GM18858 (cell line): ENCODE measurements around the gene MUC20.

Experiments
- ATAC-seq: cut with Tn5 transposase; IDR thresholded peaks from one replicate; pipeline ENCODE4 v1.9.1; 2021; ENCODE audit not compliant: unreplicated experiment

The MUC20 gene

DNA sequence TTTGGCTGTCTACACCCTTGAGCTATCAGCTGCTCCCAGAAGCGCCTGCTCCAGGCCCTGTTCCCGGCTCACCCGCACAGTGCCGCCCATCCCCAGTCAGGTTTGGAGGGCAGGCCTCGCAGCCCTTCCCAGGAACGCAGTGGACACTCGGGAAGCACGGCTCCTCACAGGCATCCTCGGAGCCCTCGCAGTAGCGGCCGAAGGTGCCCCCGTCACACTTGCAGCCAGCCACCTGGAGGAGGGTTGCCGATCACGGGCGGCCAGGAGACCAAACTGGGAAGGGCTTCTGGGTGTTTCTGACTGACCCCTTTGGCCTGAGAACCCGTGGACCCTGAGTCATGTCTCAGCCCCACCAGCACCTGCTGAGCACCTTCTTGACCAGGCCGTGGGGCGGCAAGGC, 33.4 kb downstream of the MUC20 start:
- no peak for ATAC-seq

DNA sequence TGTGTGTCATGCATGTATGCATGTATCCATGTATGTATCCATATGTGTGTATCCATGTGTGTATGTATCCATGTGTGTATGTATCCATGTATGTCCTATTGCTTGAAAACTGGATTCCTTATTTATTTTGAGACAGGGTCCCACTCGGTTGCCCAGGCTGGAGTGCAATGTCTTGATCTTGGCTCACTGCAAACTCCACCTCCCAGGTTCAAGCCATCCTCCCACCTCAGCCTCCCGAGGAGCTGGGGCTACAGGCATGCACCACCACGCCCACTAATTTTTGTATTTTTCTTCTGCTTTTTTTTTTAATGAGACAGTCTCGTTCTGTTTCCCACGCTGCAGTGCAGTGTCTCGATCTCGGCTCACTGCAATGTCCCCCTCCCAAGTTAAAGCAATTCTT, 34.1 kb downstream of the MUC20 start:
- no peak for ATAC-seq

DNA sequence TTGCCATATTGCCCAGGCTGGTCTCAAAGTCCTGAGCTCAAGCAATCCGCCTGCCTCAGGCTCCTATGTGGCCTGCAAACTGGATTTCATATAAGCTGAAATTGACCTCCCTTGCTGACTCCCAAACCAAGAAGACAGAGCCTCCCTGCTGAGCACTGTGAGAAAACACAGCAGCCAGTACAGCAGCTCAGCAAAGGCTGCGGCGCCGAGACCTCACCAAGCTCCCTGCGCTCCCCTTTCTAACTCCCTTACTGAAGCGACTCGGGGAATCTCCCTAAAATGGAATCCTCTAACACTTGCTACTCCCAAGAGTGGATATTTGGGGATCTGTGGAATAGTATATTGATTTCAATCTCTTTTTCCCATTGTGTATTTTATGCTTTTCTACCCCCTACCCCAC, 34.6 kb downstream of the MUC20 start:
- no peak for ATAC-seq

DNA sequence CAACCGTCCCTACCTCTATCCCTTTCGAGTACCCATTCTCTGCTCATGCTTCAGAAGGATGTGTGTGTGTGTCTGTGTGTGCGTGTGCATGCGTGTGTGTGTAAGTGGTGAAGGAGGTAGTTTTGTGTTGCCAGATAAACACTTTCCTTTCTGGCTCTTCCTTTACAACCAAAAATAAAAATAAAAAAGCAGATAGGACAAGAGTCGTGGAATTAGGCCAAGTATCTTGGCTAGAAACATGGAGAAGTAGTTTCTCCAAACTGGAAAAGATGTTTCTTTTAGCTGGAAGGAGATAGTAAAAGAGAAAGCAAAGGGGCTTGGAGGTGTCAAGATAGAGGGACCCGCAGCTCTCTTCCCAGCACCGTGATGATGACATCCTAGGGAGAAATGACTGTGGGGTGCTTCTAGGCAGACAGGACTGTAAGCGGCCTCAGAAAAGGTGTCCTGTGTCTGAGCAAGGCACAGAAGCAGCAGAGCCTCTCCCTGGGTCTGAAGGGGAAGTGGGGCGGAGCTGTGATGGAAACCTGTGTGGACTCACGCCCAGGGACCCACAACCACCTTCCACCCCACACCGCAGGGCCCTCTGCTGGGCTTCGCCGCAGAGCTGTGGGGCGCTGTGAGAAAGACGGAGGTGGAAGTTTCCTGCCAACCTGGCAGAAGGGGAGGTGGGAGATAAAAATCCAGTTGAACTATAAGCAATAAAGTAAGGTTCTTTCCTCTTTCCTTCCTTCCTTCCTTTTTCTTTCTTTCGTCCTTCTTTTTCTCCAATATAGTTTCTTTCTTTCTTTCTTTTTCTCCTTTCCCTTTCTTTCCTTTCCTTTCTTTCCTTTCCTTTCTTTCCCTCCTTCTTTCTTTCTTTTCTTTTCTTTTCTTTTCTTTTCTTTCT, 35.3 kb downstream of the MUC20 start:
- ATAC-seq = no peak

DNA sequence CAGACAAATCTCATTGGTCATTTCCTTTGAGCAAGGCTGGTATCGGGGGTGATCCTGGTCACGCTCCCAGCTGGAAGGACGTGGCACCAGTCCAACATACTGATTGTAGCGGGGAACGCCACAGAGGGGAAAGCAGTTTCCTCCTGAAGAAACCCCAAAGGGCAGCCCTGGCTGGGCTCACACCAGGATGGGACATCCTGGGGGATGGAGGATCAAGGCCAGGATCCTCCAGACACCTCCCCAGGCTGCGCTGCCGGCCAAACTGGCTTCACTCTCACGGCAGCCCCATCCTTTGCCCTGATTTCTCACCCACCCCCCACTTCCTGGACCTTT, 36.6 kb downstream of the MUC20 start:
- no peak for ATAC-seq

DNA sequence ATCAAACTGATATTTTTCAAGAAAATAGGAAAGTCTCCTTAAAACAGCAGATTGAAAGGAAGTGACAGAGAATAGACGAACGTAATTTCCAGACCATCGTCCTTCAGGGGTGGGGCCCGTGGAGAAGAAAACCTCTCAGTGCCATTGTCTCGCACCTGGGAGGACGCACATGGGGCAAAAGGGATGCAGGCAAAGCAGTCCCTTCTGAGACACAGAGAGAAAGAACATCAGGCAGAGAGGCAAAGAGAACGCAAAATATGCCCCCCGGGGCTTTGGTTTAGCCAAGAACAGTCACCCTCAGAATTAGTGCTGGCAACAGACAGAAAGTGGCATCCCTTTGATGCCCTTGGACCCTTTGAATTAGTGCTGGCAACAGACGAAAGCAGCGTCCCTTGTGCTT, 37.0 kb downstream of the MUC20 start:
- no peak for ATAC-seq

DNA sequence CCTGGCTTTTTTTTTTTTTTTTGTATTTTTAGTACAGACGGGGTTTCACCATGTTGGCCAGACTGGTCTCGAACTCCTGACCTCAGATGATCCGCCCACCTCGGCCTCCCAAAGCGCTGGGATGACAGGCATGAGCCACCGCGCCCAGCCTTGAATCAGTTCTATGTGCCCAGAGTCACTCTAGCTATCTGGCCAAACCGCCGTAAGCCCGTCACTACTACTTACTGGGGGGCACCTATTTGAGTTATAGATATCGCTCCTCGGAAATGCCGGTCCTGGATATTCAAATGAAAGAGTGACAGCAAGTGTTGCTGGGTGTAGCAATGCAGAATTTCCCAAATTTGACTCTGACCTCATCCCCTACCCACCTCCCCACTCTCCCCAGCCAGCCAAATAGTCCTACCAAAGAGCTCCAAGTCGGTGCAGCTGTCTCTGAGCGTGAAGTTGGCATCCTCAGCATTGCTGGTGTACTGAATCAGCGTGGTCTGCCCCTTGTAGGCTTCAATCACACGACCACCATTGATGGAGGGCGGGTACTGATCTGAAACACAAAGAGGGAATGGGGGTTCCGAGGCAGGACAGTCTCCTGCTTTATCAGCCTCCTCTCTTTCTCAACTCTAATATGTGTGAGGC, 38.1 kb downstream of the MUC20 start:
- ATAC-seq = no peak

DNA sequence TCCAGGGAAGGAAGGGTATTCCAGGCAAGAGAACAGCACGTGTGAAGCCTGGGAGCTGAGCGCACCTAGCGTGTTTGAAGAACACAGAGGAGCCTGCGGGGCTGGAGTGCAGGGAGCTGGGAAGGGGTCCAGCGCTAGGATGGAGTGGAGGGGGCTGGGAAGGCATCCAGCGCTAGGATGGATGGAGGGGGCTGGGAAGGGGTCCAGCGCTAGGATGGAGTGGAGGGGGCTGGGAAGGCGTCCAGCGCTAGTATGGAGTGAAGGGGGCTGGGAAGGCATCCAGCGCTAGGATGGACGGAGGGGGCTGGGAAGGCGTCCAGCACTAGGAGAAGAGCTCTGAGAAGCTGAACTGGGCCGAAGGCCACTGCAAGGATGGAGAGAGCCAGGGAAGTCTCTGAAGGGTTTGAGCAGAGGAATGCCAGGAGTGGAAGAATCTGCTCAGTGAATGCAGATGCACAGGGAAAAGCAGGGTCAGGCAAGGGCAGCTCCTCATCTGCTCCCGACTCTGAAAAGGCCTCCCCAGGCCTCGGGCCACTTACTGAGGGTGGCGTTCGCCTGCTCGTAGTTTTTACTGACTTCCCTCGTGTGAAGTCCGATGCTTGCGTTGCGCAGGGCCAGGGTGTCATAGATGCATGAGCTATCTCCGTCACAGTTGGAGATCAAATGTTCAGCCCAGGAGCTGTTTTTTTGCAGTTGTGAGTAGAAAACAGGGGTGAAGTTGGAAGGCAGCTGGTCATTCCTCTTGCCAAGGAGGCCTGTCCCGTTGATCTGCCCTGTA, 39.8 kb downstream of the MUC20 start:
- ATAC-seq = no peak

DNA sequence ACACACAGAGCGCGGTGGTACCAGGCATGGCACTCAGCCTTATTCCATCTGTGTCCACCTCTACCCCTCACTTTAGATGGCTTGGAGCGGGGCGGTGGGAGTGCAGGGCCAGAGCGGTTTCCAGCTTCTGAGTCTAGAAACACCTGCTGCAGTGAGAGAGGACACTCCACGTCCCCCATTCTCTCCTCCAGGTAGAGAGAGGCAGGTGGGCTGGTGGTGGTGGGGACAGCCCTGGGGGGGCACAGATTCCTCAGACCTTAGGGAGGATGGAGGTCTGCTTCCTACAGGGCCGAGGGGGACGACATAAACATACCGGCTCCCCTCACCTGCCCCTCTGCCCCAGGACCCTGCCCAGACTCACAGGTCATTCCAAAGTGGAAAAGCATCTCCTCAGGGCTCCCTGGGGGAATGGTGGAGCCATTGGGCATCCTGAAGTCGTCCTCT, 40.4 kb downstream of the MUC20 start:
- ATAC-seq = no peak

DNA sequence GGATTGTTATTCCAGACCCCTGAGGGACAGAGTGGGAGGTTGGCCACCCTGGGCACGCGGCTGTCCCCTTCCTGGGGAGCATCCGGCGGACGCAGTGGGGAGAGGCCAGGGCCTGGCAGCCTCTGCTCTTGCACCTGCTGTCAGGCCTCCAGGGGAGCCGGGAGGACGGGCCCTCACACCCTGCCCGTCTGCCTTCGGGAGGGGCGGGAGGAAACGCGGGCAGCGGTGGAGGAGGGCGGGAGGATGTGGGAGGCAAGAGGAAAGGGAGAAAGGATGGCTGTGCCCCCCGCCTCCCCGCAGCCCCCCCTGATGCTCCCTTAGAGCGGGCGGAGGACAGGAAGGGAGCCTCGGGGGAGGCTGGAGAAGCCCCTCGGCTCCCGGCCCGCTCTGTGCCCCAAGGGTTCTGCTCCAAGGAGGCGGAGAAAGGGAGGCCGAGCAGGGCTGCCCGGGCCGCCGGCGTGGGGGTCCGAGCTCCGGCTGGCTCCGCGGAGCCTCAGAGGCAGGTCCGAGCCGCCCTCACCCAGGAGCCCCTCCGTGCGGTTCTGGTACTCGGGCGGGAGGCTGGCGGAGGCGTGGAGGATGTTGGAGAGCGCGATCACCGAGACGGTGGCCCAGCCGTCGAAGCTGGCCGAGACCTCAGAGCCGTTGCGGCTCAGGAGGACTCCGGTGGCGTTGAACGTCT, 40.9 kb downstream of the MUC20 start:
- ATAC-seq = no peak

DNA sequence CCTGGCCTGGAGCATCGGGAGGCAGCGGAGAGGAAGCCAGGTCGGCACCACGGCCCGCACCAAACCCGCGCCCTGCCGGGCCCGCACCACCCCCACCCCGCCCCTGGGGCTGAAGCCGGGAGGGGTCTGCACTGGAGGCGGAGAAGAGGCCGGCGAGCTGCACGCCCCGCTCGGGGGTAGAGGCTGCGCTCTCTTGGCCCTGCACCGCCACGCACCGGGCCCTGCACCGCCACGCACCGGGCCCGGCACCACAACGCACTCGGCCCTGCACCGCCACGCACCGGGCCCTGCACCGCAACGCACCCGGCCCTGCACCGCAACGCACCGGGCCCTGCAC, 41.4 kb downstream of the MUC20 start:
- no peak for ATAC-seq

DNA sequence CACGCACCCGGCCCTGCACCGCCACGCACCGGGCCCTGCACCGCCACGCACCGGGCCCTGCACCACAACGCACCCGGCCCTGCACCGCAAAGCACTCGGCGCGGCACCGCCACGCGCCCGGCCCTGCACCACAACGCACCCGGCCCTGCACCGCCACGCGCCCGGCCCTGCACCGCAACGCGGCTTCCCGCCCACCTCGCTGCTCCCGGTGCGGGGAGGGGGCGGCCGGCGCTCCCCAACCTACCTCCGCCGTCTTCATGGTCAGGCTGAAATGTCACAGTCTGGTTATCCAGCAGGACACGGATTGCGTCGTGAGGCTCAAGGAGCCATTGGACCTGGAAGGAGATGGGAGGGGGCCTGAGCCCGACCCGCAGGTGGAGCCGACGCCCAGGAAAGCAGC, 41.8 kb downstream of the MUC20 start:
- ATAC-seq = no peak

DNA sequence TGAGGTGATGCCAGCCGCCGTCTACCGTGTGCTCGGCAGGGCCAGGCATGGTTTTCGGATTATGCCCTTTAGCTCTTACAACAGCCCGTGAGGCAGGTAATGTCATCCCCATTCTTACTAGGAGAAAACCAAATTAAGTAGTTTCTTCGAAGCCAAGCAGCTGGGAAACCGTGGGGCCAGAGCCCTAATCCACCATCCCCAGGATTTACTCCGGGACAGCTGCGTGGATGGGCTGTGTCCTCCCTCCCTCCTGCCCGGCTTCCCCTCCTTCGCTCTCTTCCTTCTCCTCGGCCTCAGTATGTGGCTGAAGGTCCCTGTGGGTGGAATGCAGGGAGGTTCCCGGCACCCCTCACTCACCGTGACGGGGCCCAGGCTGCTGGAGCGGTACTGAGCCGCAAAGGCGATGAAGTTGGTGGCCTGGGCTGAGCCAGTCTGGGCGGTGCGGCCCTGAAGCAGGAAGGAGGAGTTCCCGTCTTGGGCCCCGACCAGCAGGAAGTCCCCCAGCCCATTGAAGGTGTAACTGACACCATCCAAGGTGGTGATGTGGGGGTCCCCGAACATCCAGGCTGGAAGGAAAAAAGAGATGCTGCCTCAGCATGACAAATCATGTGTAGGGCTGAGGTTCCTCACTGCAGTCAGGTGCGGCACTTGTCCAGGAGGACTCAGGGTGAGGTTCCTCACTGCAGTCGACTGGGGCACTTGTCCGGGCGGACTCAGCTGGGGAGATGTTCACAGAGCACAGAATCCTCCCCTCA, 42.5 kb downstream of the MUC20 start:
- no peak for ATAC-seq

DNA sequence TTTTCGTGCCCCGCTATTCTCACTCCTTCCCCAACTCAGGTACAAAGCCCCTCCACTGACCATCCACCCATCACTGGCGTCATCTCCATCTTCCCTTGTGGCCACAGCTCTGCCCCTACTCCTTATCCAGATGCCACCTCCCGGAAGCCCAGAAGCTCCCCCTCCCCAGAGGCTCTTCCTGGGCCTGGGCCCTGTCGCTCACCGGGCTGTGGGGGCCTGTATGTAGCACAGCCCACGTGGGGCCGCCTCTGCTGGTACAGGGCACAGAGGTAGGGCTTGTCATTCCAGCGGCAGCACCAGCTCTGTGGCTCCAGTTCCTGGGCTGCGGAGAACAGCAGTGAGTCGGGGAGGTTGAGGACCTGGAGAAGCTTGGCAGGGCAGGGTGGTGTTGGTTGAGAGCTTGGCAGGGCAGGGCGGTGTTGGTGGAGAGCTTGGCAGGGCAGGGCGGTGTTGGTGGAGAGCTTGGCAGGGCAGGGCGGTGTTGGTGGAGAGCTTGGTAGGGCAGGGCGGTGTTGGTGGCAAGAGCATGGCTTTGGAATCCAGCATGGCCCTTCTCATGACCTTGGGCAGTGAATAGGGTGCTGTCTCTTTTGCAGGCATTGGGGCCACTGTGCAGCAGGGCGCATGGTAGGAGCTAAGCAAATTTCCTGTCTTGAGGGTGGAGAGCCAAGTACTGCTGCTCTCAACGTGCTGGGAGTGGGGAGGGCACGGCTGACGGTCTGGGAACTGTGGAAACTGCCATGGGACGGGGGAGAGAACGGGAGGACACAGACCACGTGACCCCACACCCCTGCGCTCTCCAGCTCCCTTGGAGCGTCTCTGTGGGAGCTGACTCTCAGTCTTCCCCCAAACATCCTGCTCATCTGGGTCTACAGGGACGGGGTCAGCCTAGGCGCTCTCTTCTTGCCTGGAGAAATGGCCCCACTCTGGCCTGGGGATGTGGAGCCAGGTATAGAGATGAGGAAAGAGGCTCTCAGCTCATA, 43.4 kb downstream of the MUC20 start:
- ATAC-seq = no peak

DNA sequence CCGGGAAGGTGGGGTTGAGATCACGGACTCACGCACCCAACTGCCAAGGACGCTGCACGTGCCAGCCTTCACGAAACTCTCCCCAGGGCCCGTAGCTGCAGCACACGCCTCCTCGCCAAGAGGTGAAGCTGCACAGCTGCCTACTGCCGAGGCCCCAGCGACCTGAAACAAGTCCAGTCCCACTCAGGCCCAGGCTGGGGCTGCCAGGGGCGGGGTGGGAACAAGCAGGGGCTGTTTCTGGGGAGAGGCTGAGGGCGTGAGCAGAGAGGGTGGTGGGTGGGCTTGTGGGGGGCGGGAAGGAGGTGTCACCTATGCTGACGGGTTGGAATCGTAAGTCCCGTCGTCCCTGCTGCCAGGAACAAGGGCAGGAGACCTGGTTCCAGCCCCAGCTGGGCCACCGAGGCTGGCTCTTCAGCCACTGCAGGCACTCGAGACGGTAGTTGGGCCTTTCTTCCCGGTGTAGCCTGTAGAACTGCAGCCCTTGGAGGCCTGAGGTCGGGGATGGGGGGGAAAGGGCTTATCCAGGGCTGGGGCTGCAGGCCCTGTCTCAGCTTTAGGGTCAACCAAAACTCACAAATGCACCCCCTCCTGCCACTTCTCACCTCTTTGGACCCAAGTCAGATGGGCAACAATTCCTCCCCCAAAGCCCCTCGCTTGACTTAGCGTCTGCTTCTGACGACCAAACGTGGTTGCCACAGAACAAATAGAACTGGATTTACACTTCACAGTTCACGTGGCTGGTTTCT, 44.4 kb downstream of the MUC20 start:
- ATAC-seq = no peak

DNA sequence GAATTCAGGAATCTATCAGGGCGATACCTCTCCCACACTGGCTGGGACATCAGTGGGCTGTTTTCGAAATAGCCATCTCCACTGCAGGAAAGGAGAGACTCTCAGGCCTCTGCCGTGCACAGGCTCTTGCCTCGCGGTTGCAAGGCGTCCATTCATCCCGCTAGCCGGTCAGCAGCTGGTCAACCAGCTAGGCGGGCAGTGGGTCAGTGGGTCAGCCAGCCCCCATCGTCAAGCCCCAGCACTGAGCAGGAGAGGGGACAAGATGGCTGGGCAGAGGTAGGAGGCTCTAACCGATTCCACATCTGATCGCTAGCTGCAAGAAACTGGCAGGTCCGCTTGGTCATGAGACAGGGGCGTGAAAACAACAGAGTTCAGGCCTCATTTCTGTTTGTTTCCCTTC, 45.9 kb downstream of the MUC20 start:
- ATAC-seq = no peak

DNA sequence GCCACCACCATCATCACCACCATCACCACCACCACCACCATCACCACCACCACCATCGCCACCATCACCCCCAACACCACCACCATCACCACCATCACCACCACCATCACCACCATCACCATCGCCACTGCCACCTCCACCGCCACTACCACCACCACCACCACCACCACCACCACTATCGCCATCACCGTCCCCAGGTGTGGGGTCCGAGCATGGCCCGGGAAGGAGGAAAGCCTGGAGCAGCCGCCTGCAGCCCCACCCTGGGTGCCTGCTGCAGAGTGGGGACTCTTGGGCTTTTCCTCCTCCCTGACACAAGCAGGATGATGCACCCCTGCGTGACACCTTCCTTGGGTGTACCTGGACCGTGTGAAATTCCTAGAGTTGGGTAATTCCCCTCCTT, 47.0 kb downstream of the MUC20 start:
- ATAC-seq = no peak

DNA sequence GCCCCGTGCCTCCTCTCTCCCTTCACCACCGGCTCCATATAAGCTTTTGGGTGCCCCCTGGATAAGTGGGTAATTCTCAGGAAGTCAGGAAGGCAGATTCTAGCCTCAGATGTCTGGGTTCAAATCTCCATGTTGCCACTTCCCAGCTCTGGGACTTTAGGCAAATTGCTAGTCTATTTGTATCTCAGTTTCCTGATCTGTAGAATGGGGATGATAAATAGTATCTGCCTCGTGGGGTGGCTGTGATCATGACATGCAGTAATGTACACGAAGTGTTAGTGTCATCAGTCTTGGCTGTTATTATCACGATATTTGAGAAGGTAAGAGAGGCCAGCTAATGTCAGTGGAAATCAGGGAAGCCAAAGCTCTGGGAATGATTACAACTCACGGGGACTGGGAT, 47.6 kb downstream of the MUC20 start:
- no peak for ATAC-seq

DNA sequence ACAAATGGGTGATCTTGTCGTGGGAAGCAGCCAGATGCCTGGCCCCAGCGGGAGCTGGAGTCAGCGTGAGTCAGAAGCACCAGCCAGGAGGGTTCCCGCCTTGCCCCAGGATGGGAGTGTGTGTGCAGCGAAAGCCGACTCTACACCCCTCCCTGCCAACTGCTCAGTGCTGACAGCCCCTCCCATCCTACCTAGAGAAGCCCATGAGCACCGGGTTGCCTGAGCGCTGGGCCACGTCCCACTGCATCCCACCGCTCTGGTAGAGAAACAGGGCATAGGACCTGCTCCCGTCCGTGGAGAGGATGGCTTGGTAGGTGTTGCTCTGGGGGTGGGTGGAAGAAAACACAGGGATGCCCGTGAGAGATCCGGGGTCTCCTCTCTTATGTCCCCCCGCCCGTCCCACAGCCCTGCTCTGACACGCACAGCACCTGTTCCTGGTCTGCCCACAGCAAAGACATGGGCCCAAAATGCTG, 48.1 kb downstream of the MUC20 start:
- ATAC-seq = no peak
